Bronchial epithelial cell (primary cell): ENCODE data around the gene LRFN5. TPM values are rescaled to one million over a fixed set of nuclear protein-coding genes. Genes with fewer than 3 reads are reported as not detected.
"Not testable (repeated sequence)": the region's sequence is repeated elsewhere in the genome, so short reads cannot be mapped to it uniquely, and the experiment has no call there.

Source experiments
- DNase-seq: peaks from one replicate; pipeline ENCODE4 v3.0.0-alpha.2; 2010; ENCODE audit warnings: low read depth
- FAIRE-seq: peaks from 2 replicates; lab custom pipeline; 2011; peaks lifted over from hg19 to GRCh38; lab: Jason Lieb, UNC
- H3K27me3 ChIP-seq: 2 replicates; pipeline ENCODE4 v1.5.1; 2011; ENCODE audit warnings: low read length; ENCODE audit not compliant: control insufficient read depth, insufficient read depth
- H3K36me3 ChIP-seq: 2 replicates; pipeline ENCODE4 v1.5.1; 2011; ENCODE audit warnings: low read length; ENCODE audit not compliant: control insufficient read depth, insufficient read depth
- H3K4me3 ChIP-seq: 2 replicates; pipeline ENCODE4 v1.5.1; 2011; ENCODE audit warnings: mild to moderate bottlenecking, low read depth, low read length, control low read depth
- CTCF ChIP-seq: IDR thresholded peaks from 2 replicates; pipeline ENCODE4 v1.5.1; 2011; ENCODE audit warnings: mild to moderate bottlenecking, moderate library complexity, low read length, control low read depth, inconsistent platforms; ENCODE audit not compliant: insufficient read depth, severe bottlenecking
- total RNA-seq: library from RNA; depleted of rRNA; stranded (reverse); fragments of >200 nt; gene quantifications from 2 replicates; pipeline ENCODE4 v1.2.1, GENCODE V29; 2014

Gene LRFN5
- total RNA-seq, 1 donor from 2014 or later, result under 0.01 TPM

GRCh38 chr14:41739203-41739602, 132.5 kb downstream of the LRFN5 start:
- no peak for FAIRE-seq

GRCh38 chr14:41743140-41743539, 136.5 kb downstream of the LRFN5 start:
- DNase-seq (no peak), FAIRE-seq (no peak)
- Histone ChIP-seq H3K36me3 (no peaks in the 10 kb centered on the region), H3K27me3 (no peaks in the 10 kb centered on the region), H3K4me3 (no peak overlapping the region)
- TF ChIP-seq CTCF, result no peak

More at GRCh38 chr14:41739203-41739602, 132.5 kb downstream of the LRFN5 start:
- Histone ChIP-seq H3K4me3 (no peak overlapping the region), H3K36me3 (no peaks in the 10 kb centered on the region), H3K27me3 (no peaks in the 10 kb centered on the region)
- DNase-seq, result no peak
- TF ChIP-seq CTCF, result no peak

GRCh38 chr14:41749429-41749828, 142.8 kb downstream of the LRFN5 start:
- TF ChIP-seq CTCF, result no peak
- no peaks in the 10 kb centered on the region for H3K27me3 ChIP-seq
- FAIRE-seq, result no peak
- H3K36me3 ChIP-seq, result no peaks in the 10 kb centered on the region
- no peak for DNase-seq
- no peak overlapping the region for H3K4me3 ChIP-seq

- not testable (repeated sequence) for H3K27me3 ChIP-seq, FAIRE-seq, H3K4me3 ChIP-seq, H3K36me3 ChIP-seq, DNase-seq
Observed at GRCh38 chr14:41750575-41750974, 143.9 kb downstream of the LRFN5 start.

GRCh38 chr14:41758011-41758665, 151.5 kb downstream of the LRFN5 start:
- Histone ChIP-seq H3K4me3 (no peak overlapping the region), H3K27me3 (no peaks in the 10 kb centered on the region), H3K36me3 (no peaks in the 10 kb centered on the region)
- no peak for TF ChIP-seq CTCF
- DNase-seq (no peak), FAIRE-seq (no peak)

GRCh38 chr14:41761204-41761603, 154.5 kb downstream of the LRFN5 start:
- no peaks in the 10 kb centered on the region for H3K36me3 ChIP-seq
- H3K27me3 ChIP-seq, result no peaks in the 10 kb centered on the region
- FAIRE-seq (no peak), DNase-seq (no peak)
- TF ChIP-seq CTCF, result no peak
- H3K4me3 ChIP-seq, result no peak overlapping the region
